ENCODE measurements around the gene UBQLN1.
"Not testable (repeated sequence)": the region's sequence is repeated elsewhere in the genome, so short reads cannot be mapped to it uniquely, and the experiment has no call there.

UBQLN1 gene

DNA sequence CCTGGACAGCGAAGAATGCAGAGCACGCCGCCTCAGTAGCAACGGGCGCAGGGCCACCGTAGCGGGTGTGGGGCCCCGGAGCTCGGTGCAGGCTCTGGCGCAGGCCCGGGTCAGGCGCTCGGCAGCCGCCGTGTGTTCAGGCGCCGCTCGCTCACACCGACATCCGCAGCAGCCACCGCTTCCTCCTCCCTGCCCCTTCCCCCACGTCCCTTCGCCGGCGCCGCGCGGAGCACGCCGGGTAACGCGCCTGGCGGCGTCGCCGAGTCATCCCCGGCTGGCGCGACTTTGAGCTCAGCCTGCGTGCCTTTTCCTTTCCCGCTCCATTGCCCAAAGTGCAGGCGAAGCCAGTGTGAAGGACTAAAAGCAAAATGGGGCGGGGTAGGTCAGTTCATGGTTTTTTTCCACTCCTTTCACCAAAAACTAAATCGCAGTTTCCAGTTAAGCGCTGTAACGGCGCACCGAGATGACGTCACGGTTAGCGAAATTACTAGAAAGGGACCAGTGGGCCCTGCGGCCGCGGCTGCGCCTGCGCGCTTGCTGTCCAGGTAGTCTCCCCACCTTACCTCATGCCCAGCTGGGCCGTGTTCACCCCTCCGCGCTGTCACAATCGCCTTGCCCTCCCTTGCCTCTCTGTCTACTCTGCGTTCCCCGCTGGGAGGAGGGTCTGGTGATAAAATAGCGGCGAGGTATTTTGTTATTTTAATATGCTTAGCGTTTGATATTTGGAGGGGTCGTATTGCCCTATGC is at the start of gene UBQLN1:
Gene UBQLN1, minus strand, starts transcription at position 191 of the 747 bp plus-strand sequence. CDS start 279 bp downstream, outside the sequence.
- DNase-seq, result peak; percentile 88

DNA sequence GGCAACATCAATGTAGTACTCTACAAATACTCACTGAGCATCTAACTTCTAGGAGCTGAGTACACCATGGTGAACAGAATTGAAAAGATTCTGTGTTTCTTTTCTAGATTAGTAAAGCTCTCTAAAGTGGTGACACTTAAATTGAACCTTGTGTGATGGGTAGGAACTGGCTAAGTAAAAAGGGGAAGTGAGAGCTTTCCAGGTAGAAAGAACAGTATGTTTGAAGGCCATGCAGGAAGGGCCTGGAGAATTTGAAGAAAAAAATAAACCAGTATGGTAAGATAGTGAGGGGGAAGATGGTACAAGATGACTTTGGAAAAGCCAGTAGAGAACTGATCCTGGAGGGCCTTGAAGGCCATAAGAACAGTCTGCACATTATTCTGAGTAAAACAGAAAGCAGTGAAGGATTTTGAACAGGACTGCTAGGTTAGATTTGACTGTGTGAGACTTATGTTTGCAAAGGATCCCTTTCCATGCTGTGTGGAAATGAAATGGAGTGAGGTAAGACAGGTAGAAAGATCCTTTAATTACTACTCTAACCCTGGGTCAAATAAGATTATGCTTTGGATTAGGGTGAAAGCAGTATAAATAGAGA is 46.7 kb upstream of the UBQLN1 start:
- DNase-seq, result no peak

DNA sequence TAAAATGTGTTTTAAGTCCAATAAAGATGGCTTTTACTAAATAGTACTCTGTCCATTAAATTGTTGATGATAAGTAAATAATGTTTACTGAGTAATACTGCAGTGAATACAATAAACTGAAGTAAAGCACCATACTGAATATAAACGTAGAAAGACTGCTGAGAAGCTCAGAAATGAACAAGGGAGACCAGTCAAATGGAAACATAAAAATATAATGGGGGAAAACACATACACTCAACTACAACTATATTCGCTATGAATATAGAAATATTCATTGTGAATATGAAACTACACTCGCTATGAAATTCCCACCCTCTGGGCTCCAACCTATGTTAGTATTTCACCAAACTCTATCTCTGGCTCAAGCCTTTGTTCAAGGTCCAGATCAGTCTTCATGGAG is 41.9 kb upstream of the UBQLN1 start:
- DNase-seq, result no peak

DNA sequence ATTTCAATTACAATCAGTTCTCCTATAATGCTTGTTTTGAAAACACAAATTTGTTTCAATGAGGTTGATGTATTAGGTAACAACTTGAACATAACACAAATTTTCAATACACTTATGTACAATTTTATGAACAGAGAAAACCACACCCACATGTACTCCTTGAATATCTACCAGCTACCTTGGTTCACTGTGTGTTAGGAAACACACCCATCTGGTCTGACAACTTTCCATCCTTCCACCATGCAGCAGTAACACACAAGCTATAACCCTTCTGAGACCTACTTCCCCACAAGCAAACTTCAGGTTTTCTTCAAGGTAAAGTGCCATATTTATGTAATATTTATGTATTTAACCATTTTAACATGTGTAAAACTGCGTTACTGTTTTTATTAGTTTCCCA is 36.4 kb upstream of the UBQLN1 start:
- DNase-seq, result no peak

DNA sequence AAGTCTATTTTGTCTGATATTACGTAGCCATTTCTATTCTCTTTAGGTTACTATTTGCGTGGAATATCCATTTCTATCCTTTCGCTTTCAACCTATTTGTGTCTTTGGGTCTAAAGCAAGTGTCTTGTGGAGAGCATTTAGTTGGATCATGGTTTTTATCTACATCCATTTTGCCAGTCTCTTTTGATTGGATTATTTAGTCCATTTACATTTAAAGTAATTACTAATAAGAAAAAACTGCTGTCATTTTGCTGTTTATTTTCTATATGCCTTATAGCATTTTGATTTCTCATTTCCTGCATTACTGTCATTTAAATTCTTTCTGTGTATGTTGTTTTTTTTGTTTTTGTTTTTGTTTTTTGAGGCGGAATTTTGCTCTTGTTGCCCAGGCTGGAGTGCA is 26.0 kb upstream of the UBQLN1 start:
- no peak for DNase-seq

DNA sequence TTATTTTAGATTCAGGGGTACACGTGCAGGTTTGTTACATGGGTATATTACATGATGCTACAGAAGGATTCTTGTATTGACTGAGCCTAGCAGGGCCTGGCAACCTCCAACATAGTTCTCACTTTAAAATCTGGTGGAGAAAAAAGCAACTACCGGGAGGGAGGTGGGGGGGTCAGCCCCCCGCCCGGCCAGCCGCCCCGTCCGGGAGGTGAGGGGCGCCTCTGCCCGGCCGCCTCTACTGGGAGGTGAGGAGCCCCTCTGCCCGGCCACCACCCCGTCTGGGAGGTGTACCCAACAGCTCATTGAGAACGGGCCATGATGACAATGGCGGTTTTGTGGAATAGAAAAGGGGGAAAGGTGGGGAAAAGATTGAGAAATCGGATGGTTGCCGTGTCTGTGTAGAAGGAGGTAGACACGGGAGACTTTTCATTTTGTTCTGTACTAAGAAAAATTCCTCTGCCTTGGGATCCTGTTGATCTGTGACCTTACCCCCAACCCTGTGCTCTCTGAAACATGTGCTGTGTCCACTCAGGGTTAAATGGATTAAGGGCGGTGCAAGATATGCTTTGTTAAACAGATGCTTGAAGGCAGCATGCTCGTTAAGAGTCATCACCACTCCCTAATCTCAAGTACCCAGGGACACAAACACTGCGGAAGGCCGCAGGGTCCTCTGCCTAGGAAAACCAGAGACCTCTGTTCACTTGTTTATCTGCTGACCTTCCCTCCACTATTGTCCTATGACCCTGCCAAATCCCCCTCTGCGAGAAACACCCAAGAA is 21.0 kb upstream of the UBQLN1 start:
- DNase-seq, result not testable (repeated sequence)

DNA sequence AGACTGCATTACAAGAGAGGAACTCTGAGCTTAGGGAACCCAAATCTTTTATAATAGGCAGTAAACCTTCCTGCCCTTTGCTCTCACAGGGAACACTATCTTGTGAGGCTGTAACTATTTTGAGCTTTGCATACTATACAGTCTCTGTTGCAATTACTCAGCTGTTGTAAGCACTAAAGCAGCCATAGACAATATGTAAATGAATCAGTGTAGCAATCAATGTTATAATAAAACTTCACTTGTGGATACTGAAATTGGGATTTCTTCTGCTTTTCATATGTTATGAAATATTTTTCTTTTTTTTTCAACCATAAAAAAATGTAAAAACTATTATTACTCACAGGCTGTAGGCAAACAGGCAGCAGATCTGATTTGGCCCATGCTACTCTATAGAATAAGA is 16.7 kb upstream of the UBQLN1 start:
- DNase-seq, result no peak

DNA sequence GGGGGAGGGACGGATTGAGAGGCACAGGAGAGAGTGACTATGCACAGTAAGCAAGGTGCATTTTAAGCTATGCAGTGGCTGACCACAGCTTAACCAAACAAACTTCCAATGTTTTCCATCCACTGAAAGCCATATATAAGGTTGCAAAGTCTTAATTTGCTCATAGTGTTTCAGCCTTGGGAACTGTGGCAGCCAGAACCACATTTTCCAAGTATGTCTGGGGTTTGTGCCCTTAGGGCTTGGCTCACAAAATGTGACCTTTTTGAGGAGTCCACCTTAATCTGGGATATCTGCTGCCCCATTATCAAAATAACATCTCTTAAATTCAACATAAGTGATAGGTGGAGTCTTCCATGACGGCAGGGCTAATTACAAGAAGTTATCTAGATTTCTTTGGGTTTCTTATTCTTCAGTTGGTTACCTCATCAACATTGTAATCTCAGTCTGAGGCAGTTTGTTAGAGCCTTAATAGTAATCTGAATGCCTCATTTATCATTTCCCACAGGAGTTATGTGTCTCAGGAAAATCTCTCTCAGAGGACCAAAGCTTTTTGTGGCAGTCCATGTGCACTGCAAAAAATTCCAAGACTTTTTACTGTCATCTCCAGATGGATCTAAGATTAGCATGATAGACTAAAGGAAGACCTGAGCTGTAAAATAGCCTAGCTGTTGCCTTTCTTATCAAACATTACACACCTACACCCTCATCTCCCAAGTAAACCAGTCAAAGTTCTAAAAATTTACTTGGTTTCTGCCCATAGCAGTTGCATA is 15.2 kb upstream of the UBQLN1 start:
- DNase-seq, result no peak

DNA sequence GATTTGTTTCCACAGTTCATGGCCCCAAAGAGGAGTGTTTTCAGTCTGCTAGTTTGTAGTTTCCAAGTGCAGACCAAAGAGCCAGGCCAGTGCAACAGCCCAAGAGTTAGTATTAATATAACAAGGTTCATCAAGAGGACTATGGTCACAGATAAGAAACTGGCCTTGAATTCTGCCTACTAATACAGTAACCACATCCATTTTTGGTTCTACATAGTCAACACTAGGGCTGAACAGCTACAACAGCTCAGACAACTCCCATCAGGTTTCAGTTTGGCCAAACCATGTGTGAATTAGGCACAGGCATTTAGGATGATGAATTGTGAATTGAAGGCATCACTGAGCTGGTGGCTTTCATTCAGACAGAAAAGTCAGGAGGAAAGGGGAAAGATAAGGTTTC is 13.8 kb upstream of the UBQLN1 start:
- no peak for DNase-seq

DNA sequence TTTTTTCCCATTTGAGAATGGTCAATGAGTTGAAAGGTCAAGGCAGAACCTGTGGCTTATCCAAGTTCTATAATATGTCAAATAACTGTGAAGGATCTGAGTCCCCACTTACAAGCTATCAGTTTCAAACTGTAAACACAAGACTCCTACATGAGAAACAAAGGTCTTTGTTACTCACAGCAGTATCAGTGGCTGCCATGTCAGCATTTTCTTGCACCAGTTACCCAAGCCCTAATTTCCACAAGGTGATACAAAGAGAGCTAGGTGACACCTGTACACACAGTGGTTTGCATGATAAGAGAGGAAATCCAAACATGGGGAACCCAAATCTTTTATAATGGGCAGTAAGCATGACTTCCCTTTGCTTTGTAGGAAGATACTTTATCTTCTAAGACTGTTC is 8.0 kb upstream of the UBQLN1 start:
- no peak for DNase-seq

DNA sequence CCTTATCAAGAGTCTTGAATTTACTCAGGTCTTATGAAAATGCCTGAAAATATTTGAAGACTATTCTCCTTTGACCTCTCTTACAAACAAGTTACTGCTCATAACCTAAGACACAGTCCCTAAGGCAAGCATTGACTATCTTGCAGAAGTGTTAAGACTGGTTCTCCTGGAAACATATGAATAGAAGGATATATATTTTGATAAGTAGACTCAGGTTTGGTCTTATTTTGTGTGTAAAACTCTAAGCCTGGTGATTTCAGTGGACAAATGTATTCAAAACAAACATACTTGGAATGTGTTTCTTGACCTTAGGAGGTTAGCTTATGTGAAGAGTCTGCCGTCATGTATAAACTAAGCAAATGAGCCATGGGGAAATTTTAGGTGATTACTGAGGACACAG is 7.5 kb upstream of the UBQLN1 start:
- no peak for DNase-seq

DNA sequence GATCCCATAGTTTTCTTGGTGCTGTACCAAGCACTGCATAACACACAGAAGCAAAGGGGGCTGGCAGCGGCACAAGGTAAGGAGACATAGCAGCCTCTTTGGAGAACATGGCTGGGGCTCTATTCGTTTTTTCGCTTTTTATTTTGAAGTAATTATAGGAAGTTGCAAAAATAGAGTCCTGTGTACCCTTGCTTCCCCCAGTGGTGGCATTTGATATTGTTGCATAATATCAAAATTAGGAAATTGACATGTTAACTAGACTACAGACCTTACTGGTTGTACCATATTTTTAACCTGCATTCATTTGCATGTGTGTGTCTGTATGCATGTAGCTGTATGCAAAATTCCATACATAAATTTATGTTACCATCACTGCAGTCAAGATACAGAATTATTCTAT is 6.6 kb upstream of the UBQLN1 start:
- no peak for DNase-seq

DNA sequence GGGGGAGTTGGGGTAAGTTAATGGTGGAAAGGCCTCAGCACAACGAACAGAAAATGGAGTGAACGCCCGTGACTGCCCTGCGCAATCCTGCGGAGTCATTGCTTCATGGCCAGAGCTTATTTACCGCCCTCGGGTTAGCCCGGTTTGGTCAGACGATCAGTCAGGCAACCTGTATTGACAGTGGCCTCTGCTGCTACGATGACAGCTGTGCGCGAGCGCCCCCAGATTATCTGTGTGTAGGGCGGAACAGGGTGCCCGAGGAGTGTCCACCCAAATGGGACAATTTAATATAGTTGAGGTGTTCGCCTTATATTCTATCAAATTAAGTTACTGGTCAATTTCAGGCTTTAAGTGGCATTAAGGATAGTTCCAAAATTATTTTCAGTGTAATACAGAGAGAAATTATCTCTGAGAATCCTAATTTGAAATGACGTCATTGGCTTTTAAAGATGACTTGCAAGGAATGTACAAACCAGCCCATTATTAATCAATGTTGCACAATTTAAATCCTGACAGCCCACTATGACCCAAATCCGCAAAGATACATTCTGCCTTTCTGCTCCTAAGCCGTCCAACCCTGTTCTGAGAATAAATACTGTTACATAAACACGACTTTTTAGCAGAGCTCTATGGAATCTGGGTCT is 879 bp upstream of the UBQLN1 start:
- DNase-seq, result peak; percentile 43

DNA sequence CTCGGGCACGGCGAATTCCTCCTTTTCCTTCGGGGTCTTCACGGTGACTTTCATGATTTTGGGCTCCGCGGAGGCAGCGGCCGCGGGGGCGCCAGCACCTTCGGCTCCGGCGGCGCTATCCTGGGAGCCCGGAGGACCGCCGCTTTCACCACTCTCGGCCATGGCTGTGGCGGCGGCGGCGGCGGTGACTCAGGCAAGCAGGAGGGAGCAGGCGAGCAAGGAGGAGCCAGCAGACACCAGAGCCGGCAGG is 315 bp downstream of the UBQLN1 start:
- peak; percentile 79 for DNase-seq

DNA sequence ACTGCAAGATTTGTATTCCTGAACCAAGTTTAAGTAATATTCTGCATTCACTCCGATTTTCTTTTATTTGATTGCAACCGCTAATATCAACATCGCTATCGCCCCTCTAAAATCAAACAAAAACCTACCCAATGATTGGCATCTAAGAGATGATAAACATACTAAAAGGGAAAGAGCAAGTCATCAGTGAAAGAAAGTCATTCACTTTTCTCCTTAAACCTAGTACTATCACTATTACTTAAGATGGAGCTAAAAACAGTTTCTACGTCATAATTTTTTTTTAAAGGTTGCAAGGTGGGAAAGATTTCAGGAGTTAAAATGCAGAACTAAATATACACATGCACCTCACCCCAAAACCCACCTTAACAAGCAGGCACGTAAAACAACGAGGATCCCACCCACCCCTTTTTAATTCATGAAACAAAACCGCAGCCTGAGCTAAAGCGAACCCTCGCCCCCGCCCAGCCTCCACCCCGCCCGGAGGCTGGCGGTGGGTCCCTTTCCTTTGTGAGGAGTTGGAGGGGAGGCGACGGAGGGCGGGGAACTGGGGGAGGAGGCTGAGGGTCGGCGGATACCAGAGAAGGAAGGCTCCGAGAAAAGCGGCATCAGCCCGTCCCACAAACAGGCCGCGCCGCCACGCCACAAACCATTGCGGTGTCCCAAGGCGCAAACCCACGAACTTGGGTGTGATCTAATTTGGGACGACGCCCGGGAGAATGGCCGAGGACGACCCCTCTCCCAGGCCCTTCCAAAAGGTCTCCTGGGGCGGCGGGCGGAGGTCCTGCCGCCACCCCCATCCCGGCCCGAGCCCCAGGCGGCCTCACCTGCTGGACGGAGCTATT is 861 bp downstream of the UBQLN1 start:
- peak; percentile 77 for DNase-seq

DNA sequence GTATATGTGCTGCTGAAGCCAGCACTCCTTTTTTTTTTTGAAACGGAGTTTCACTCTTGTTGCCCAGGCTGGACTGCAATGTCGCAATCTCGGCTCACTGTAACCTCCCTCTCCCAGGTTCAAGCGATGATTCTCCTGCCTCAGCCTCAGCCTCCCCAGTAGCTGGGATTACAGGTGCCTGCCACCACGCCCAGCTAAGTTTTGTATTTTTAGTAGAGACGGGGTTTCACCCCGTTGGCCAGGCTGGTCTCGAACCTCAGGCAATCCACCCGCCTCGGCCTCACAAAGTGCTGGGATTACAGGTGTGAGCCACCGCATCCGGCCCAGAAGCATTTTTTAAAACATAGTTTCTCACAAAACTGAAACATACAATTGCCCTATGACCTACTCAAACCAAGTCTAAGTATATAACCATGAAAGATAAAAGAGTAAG is 2.5 kb downstream of the UBQLN1 start:
- not testable (repeated sequence) for DNase-seq

DNA sequence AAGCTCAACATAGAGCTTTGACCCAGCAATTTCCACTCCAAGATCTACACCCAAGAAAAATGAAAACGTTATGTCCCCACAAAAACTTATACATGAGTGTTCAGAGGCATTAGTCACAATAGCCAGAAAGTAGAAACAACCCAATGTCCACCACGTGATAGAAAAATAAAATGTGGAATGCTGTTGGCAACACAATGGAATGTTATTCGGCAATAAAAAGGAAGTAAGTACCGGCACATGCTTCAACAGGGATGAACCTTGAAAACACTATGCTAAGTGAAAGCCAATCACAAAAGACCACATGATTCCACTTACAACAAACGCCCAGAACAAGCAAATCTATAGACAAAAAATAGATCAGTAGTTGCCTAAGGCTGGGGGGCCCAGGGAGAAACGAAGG is 6.0 kb downstream of the UBQLN1 start:
- no peak for DNase-seq

DNA sequence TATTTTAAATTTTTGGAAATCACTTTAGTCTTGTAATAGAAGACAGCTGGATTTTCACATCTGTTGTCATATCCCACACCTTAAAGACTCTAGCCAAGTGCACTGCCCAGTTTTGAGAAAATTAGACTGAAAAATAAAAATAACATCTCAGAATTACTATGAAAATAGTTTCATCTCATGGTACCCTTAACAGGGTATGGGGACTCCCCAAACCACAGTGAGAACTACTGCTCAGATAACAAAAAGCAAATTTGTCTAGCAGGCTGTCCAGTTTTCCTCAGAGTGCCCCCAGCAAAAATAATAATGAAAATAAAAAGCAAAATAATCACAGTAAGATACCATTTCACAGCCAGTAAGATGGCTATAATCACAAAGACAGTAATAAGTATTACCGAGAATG is 6.5 kb downstream of the UBQLN1 start:
- DNase-seq, result no peak

DNA sequence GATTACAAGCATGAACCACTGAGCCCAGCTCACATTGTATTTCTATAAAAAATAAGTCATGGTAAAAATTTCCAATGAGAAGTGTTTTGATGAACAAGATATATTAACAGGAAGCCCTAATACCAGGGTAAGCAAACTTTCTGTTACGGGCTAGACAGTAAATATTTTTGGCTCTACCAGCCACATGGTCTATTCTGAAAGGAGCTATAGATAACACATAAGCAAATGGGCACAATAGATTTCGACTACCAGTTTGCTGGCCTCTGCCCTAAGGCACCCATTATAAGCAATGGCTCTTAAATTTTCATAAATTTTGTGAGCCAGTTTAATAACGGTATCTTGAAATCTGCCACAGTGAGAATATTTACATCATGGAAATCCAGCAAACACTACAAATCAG is 8.1 kb downstream of the UBQLN1 start:
- no peak for DNase-seq

DNA sequence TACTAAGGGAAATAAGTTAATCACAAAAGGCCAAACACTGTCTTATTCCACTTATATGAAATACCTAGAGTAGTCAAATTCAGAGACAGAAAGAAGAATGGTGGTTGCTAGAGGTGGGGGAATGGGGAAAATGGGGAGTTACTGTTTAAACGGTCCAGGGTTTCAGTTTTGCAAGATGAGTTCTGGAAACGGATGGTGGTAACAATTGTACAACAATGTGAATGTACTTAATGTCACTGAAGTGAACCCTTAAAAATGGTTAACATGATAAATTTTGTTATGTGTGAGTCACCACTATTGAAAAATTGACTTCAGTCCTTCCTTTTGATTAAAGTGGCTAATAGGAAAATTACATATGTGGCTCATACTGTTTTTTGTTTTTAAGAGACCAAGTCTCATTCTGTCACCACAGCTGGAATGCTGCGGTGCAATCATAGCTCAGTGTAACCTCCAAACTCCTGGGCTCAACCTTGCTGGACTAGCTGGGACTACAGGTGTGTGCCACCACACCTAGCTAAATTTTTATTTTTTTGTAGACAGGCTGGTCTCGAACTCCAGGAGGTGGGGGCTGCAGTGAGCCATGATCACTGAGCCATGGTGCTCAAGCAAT is 8.7 kb downstream of the UBQLN1 start:
- no peak for DNase-seq

DNA sequence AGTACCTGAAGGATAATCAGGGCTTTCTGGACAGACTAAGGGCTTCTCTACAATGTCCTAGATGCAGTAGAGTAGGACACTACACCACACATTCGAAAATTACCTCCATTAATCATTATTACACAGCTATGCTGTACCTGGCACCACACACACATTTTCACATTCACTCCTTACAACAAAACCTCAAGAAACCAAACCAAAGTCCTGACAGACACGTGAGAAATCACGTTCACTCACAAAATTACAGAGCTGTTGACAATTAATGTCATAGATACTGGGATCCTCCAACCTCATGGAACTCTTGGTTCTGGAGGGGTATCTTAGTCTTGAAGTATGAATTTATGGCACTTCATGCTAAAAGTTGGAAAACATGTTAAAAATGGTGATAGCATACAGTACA is 16.3 kb downstream of the UBQLN1 start:
- DNase-seq, result no peak

DNA sequence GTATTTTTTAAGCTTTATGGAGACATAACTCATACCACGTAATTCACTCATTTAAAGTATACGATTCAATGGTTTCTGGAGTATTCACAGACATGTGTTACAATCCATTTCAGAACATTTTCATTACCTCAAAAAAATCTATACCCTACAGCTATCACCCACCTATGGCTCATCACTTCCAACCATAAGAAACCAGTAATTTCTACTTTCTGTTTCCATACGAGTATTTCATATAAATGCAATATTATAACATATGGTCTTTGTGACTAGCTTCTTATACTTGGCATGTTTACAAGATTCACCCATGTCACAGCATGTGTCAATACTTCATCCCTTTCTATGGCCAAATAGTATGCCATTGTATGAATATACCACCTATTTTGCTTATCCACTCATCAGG is 18.8 kb downstream of the UBQLN1 start:
- DNase-seq, result no peak
